GDM1 (cell line): ENCODE results near the gene TMUB2.
A peak's percentile ranks its signal among the peaks of the same experiment; 100 is the strongest.
"Not testable (repeated sequence)": the region's sequence is repeated elsewhere in the genome, so short reads cannot be mapped to it uniquely, and the experiment has no call there.

ENCODE experiments used
- DNase-seq: peaks from one replicate; lab custom pipeline; 2025; lab: John Stamatoyannopoulos, UW

TMUB2 gene

GRCh38 chr17:44219616-44220212 lies 32.9 kb downstream of the TMUB2 start, which contains the start of gene UBTF:
Gene UBTF, minus strand, starts transcription at chr17:44219675. Its CDS starts 1,446 bp downstream, at chr17:44218229.
- peak; percentile 73 for DNase-seq

- DNase-seq: no peak
Observed at GRCh38 chr17:44220213-44221083, 33.7 kb downstream of the TMUB2 start.

GRCh38 chr17:44221084-44221861 lies 34.5 kb downstream of the TMUB2 start:
- peak; percentile 56 for DNase-seq

- DNase-seq: no peak
Observed at GRCh38 chr17:44221862-44222111, 35.0 kb downstream of the TMUB2 start.

GRCh38 chr17:44222112-44222869 lies 35.5 kb downstream of the TMUB2 start:
- peak; percentile 20 for DNase-seq

GRCh38 chr17:44223541-44224071 lies 36.8 kb downstream of the TMUB2 start:
- DNase-seq: no peak

GRCh38 chr17:44229090-44229489 lies 42.3 kb downstream of the TMUB2 start:
- DNase-seq: no peak

GRCh38 chr17:44230140-44230539 lies 43.4 kb downstream of the TMUB2 start:
- no peak for DNase-seq

- no peak for DNase-seq
Observed at GRCh38 chr17:44232061-44232460, 45.3 kb downstream of the TMUB2 start.

GRCh38 chr17:44233582-44233981 lies 46.8 kb downstream of the TMUB2 start:
- DNase-seq: no peak

GRCh38 chr17:44235583-44235936 lies 48.8 kb downstream of the TMUB2 start:
- DNase-seq: no peak

- no peak for DNase-seq
Observed at GRCh38 chr17:44236444-44236991, 49.7 kb downstream of the TMUB2 start.

GRCh38 chr17:44237886-44238285 lies 51.1 kb downstream of the TMUB2 start:
- DNase-seq: not testable (repeated sequence)

GRCh38 chr17:44241106-44241624 lies 54.4 kb downstream of the TMUB2 start:
- peak; percentile 32 for DNase-seq
